ENCODE data around the gene HRH1. TPM values are rescaled to one million over a fixed set of nuclear protein-coding genes. Genes with fewer than 3 reads are reported as not detected.
"Not testable (repeated sequence)": the region's sequence is repeated elsewhere in the genome, so short reads cannot be mapped to it uniquely, and the experiment has no call there.

Gene HRH1
- total RNA-seq, 2 experiments from 2014 or later, result not detected

- no peak overlapping the region for H3K4me3 ChIP-seq (ENCODE audit: low read length)
- H3K36me3 ChIP-seq (ENCODE audit: insufficient read depth, low read length), result no peaks in the 10 kb centered on the region
- TF ChIP-seq CTCF (IDR thresholded peaks at IDR 0.05), result no peak
- DNase-seq, result no peak
- no peaks in the 10 kb centered on the region for H3K9me3 Mint-ChIP-seq
- no peak overlapping the region for H3K4me3 Mint-ChIP-seq
- CTCF ChIA-PET, result no interaction called here
- no peaks in the 10 kb centered on the region for H3K27me3 Mint-ChIP-seq
- intact Hi-C loops (cut with DNase I, micrococcal nuclease), result no loop called here
- H3K4me1 ChIP-seq (ENCODE audit: insufficient read depth, low read length), result no peaks in the 10 kb centered on the region
- no peaks in the 10 kb centered on the region for H3K9me3 ChIP-seq (ENCODE audit: control insufficient read depth in 1 of 2, insufficient read depth in 1 of 2, low read length in 2 of 2)
- no peak overlapping the region for H3K27ac ChIP-seq (ENCODE audit: low read depth in 1 of 2, low read length in 2 of 2)
- no peak for ATAC-seq (ENCODE audit: poor library complexity)
- no peaks in the 10 kb centered on the region for H3K4me1 Mint-ChIP-seq (ENCODE audit: low read depth)
- H3K27me3 ChIP-seq (ENCODE audit: control insufficient read depth in 1 of 2, insufficient read depth in 2 of 2, low read length in 2 of 2), result no peaks in the 10 kb centered on the region
- H3K27ac Mint-ChIP-seq, result no peak overlapping the region
- H3K36me3 Mint-ChIP-seq (ENCODE audit: low read depth), result no peaks in the 10 kb centered on the region
- POLR2A ChIA-PET, result no interaction called here
These were observed 23.9 kb upstream of the HRH1 start for GRCh38 chr3:11130385-11130784.

- Mint-ChIP-seq H3K9me3 (no peaks in the 10 kb centered on the region), H3K36me3 (ENCODE audit: low read depth) (no peaks in the 10 kb centered on the region), H3K27me3 (no peaks in the 10 kb centered on the region), H3K4me1 (ENCODE audit: low read depth) (no peaks in the 10 kb centered on the region), H3K4me3 (no peak overlapping the region), H3K27ac (no peak overlapping the region)
- CTCF ChIA-PET, result no interaction called here
- no peaks in the 10 kb centered on the region for H3K4me1 ChIP-seq (ENCODE audit: insufficient read depth, low read length)
- intact Hi-C loops (cut with DNase I, micrococcal nuclease), result no loop called here
- H3K4me3 ChIP-seq (ENCODE audit: low read length), result no peak overlapping the region
- POLR2A ChIA-PET, result no interaction called here
- no peaks in the 10 kb centered on the region for H3K9me3 ChIP-seq (ENCODE audit: control insufficient read depth in 1 of 2, insufficient read depth in 1 of 2, low read length in 2 of 2)
- no peaks in the 10 kb centered on the region for H3K36me3 ChIP-seq (ENCODE audit: insufficient read depth, low read length)
- TF ChIP-seq CTCF (IDR thresholded peaks at IDR 0.05), result no peak
- H3K27ac ChIP-seq (ENCODE audit: low read depth in 1 of 2, low read length in 2 of 2), result no peak overlapping the region
- no peaks in the 10 kb centered on the region for H3K27me3 ChIP-seq (ENCODE audit: control insufficient read depth in 1 of 2, insufficient read depth in 2 of 2, low read length in 2 of 2)
- ATAC-seq (ENCODE audit: poor library complexity), result no peak
- no peak for DNase-seq
These were observed 22.9 kb upstream of the HRH1 start for GRCh38 chr3:11131371-11131770.

GRCh38 chr3:11131886-11132285 is 22.4 kb upstream of the HRH1 start:
- H3K4me1 ChIP-seq (ENCODE audit: insufficient read depth, low read length), result not testable (repeated sequence)

GRCh38 chr3:11132861-11133260 is 21.4 kb upstream of the HRH1 start:
- no peaks in the 10 kb centered on the region for H3K4me1 ChIP-seq (ENCODE audit: insufficient read depth, low read length)
- no peak overlapping the region for H3K27ac Mint-ChIP-seq
- H3K36me3 Mint-ChIP-seq (ENCODE audit: low read depth), result no peaks in the 10 kb centered on the region
- no peak for TF ChIP-seq CTCF (IDR thresholded peaks at IDR 0.05)
- H3K4me1 Mint-ChIP-seq (ENCODE audit: low read depth), result no peaks in the 10 kb centered on the region
- intact Hi-C loops (cut with DNase I, micrococcal nuclease), result no loop called here
- H3K9me3 Mint-ChIP-seq, result no peaks in the 10 kb centered on the region
- no peaks in the 10 kb centered on the region for H3K27me3 ChIP-seq (ENCODE audit: control insufficient read depth in 1 of 2, insufficient read depth in 2 of 2, low read length in 2 of 2)
- H3K9me3 ChIP-seq (ENCODE audit: control insufficient read depth in 1 of 2, insufficient read depth in 1 of 2, low read length in 2 of 2), result no peaks in the 10 kb centered on the region
- H3K27me3 Mint-ChIP-seq, result no peaks in the 10 kb centered on the region
- DNase-seq (no peak), ATAC-seq (ENCODE audit: poor library complexity) (no peak)
- H3K36me3 ChIP-seq (ENCODE audit: insufficient read depth, low read length), result no peaks in the 10 kb centered on the region
- CTCF ChIA-PET, result no interaction called here
- H3K4me3 ChIP-seq (ENCODE audit: low read length), result no peak overlapping the region
- H3K27ac ChIP-seq (ENCODE audit: low read depth in 1 of 2, low read length in 2 of 2), result no peak overlapping the region
- H3K4me3 Mint-ChIP-seq, result no peak overlapping the region
- POLR2A ChIA-PET, result no interaction called here

More at GRCh38 chr3:11131886-11132285, 22.4 kb upstream of the HRH1 start:
- H3K36me3 ChIP-seq (ENCODE audit: insufficient read depth, low read length); H3K27ac ChIP-seq (ENCODE audit: low read depth in 1 of 2, low read length in 2 of 2); DNase-seq; H3K27me3 Mint-ChIP-seq; H3K27ac Mint-ChIP-seq; POLR2A ChIA-PET; H3K36me3 Mint-ChIP-seq (ENCODE audit: low read depth); intact Hi-C loops (cut with DNase I, micrococcal nuclease); H3K4me3 Mint-ChIP-seq; H3K9me3 ChIP-seq (ENCODE audit: control insufficient read depth in 1 of 2, insufficient read depth in 1 of 2, low read length in 2 of 2); H3K9me3 Mint-ChIP-seq; H3K27me3 ChIP-seq (ENCODE audit: control insufficient read depth in 1 of 2, insufficient read depth in 2 of 2, low read length in 2 of 2); H3K4me1 Mint-ChIP-seq (ENCODE audit: low read depth); H3K4me3 ChIP-seq (ENCODE audit: low read length); ATAC-seq (ENCODE audit: poor library complexity); CTCF ChIA-PET: not testable (repeated sequence)

All from CD4-positive, alpha-beta T cell (primary cell).